NCI-H2029 (cell line): ENCODE data around the gene LRP1.

Source experiments
- DNase-seq: peaks from one replicate; lab custom pipeline; 2025; lab: John Stamatoyannopoulos, UW

Gene LRP1

DNA sequence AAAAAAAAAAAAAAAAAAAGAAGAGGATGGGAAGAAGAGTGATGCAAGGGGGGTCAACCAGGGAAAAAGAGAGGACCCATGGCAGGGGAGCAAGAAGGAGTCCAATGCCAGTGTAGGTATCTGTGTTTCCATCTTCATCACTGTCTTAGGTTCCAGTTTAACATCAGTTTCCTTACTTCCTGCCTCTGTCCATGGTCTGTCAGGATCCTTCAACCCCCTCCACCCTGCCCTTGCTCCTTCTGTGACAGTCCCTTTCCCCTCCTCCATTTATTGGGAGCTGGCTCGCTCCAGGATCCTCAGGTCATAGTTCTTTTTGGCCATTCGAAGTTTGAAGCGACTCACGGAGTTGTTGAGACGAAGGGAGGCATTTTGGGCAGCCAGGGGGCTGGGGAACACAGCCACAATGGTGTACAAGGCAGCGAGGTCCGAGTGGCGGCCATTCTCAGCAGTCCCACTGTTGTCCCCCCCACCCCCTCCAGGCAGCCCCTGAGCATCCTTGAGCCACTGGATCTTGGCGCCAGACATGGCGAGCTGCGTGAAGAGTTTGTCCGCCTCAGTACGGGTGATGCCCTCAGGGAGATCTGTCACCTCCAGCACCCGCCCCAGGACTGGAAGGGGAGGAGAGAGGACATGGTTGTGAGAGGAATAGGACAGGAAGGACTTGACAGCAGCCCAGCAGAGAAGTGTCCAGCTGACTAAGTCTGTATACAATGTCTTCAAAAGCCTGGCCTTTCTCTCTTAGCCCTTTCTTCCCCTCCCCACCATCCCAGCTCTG, 126.4 kb downstream of the LRP1 start:
- no peak for DNase-seq

DNA sequence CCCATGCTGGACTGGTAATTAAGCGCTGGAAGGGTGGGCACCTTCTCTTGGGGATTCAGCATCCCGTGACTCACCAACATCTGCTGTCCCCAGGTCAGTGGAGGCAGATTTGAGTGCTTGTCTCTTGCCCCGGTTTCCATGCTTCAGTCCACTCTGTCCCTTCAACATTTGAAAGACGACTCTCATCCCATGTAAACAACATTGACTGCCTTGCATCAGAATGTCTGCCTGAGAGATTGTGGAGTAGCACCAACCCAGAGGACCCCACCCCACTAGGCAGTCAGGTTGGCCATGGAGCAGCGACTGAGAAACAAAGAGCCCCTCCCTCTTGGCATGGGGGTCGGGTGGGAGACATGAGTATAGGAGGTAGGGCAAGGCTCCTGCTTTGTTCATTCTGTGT, 127.6 kb downstream of the LRP1 start:
- no peak for DNase-seq

DNA sequence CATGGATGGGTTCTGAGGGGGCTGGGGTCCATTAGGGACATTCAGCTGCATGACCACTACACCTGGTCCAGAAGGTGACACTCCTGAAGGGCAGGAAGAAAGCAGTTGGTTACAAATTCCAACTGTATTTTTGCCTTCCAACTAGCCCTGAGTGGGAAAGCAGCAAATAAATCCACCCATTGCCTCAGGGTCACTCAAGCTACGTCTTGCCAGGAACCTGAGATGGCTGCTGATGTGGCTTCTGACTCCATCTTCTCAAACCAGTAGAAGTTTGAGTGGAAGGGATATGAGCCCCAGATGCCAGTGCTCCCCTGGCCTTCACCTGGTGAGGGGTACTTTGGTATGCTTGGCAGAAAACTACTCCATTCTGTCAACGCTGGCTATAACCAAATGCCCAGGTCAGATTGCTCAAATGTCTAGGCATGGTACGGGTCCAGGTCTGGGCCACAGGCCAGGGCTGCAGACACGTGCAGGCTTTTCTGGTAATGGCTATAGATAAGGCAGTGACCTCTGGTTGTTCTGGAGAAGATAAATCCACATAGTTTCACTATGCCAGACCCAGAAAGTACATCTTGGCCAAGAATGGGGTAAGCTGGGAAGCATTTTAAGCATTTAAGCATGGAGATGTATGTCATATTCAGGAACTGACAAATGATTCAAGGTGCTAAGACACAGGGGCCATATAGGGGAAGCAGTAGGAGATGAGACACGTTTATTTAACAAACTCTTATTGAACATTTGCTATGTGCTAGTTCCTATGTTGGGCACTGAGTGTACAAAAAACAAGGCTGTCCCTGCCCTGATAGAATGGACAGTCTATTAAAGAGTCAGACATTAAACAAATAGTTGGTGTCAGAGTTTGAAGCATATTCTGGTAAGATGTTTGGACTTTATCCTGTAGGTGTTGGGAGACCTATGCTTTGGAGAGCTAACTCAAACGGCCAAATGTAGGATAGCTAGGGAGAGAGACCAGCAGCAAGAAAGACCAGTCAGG, 131.0 kb downstream of the LRP1 start:
- no peak for DNase-seq

DNA sequence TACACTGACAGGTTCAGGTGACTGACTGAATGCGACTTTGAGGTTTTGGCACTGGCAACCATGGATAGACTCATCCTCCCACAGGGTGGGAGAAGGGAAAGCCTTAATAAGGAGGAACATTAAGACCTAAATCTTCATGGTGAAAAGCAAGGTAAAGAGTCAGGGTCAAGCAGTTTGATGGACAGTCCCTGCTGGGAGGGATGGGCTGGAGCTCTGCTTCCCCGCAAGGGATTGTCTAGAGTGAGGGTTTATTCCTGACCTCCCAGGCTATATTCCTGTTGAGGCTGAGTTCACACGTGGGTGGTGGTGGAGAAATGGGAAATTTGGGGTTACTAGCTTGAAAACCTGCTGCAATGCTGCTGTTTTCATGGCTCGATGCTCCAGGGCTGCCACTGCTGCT, 132.1 kb downstream of the LRP1 start:
- DNase-seq = no peak

DNA sequence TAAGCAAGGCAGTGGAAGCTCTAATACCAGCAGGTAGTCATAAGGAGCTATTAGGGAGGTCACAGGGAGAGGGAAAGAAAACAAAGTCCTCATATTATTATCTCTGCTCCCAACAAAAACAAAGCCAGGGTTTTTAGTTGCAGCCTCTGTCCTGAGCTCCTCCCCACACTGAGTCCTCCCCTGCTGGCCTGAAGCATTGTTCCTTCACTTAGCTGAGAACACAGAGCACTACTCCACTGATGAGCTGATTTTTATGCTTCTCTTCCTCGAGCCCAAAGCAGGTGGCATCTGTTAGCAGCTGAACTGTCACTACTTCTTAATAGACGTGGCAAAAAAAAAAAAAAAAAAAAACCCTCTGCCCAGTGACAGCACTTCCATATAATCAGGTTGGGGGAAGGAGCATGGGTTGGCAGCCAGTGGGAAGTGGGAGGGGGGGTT, 133.2 kb downstream of the LRP1 start:
- DNase-seq = peak; percentile 92

DNA sequence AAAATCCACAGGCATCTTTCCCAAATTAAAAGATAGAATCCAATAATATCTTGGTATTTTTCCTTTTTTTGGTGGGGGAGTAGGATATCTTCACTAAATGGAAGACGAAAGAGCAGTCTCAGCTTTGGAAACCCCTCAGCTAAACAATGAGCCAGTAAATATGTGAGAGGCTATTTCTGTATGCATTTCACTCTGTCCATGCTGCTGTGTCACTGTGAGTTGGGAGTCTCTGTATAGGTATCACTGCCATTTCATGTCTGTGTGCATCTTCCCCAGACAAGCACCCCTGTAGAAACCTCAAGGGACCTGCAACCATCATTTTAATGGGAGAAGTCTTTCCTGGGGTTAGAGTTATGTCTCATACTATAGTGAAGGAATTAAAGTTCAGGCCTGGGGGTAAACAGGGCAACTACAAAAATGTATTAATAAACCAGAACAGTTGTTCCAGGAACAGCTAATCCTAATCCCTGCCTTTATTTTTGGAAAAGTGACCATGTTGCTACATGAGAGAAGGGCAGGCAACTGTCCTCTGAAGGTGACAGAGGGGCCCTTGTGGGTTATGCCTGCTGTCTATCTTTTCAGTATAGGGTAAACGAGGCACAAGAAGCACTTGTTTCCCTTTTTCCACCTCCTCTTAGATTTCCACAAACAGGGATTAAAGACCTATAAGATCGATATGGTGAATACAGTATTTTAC, 134.0 kb downstream of the LRP1 start:
- no peak for DNase-seq
